Suprapubic skin (tissue), 4 donors: ENCODE measurements around the gene ATP6V1F.

Source experiments
- EP300 ChIP-seq: sonication (generic); formaldehyde crosslinking; IDR thresholded peaks from one replicate; pipeline ENCODE4 v1.6.1; 2017; ENCODE audit warnings: antibody characterized with exemption
- POLR2A ChIP-seq, 2 donors: fragments of 450-650 bp; IDR thresholded peaks; one replicate each; pipeline ENCODE4 v1.6.1; 2017; ENCODE audit warnings: antibody characterized with exemption in 2 of 2, mild to moderate bottlenecking in 2 of 2, moderate library complexity in 2 of 2
- POLR2AphosphoS5 ChIP-seq, 3 donors: sonication (generic); formaldehyde crosslinking; IDR thresholded peaks; one replicate each; pipeline ENCODE4 v1.6.1; 2017; ENCODE audit warnings: antibody characterized with exemption in 3 of 3
- TF ChIP-seq, protein P1 (sequence below), 2 donors: fragments of 200-600 bp in 1 of 2; fragments of 450-650 bp in 1 of 2; sonication (generic) in 1 of 2; IDR thresholded peaks; one replicate each; pipeline ENCODE4 v1.5.1; 2016 to 2019; ENCODE audit warnings: antibody characterized with exemption in 2 of 2, mild to moderate bottlenecking in 1 of 2, moderate library complexity in 1 of 2

DNA sequence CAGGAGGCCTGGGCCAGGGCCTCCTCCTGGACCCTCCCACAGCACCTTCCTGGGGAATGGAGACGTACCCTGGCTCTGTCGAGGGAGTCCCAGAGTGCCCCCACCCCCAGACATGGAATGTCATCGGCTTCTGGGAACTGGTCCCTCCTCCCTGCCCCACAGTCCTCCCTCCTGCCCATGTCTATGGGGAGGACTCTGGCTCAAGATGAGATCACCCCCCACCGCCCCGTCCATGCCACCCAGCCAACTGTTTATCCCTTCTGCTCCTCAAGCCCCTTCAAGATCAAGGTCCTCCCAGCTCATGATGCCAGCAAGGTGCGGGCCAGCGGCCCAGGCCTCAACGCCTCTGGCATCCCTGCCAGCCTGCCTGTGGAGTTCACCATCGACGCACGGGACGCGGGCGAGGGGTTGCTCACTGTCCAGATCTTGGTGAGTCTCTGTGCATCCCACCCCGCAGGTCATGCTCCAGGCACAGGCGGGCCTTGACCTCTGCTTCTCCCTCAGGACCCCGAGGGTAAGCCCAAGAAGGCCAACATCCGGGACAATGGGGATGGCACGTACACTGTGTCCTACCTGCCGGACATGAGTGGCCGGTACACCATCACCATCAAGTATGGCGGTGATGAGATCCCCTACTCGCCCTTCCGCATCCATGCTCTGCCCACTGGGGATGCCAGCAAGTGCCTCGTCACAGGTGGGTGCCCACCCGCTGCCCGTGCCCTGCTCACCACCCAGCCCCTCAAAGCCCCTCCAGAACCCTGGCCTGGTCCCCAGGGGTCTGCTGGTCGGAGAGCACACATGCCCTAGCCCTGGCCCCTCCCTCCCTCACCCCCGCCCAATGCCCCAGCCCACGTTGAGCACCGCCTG is 14.1 kb upstream of the ATP6V1F start:
- TF ChIP-seq, protein P1, sequence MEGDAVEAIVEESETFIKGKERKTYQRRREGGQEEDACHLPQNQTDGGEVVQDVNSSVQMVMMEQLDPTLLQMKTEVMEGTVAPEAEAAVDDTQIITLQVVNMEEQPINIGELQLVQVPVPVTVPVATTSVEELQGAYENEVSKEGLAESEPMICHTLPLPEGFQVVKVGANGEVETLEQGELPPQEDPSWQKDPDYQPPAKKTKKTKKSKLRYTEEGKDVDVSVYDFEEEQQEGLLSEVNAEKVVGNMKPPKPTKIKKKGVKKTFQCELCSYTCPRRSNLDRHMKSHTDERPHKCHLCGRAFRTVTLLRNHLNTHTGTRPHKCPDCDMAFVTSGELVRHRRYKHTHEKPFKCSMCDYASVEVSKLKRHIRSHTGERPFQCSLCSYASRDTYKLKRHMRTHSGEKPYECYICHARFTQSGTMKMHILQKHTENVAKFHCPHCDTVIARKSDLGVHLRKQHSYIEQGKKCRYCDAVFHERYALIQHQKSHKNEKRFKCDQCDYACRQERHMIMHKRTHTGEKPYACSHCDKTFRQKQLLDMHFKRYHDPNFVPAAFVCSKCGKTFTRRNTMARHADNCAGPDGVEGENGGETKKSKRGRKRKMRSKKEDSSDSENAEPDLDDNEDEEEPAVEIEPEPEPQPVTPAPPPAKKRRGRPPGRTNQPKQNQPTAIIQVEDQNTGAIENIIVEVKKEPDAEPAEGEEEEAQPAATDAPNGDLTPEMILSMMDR (IDR thresholded peaks at IDR 0.05) = no peak
- no peak for TF ChIP-seq POLR2A (IDR thresholded peaks at IDR 0.05)
- TF ChIP-seq POLR2AphosphoS5 (IDR thresholded peaks at IDR 0.05) = no peak
- no peak for TF ChIP-seq EP300
